Mesenchymal stem cell (in vitro differentiated cells and primary cell): Measurements from ENCODE around the gene EFCAB6.

Source experiments
- DNase-seq: peaks from one replicate; pipeline ENCODE4 v3.0.0-alpha.2; 2013
- H2AFZ ChIP-seq: one replicate; pipeline ENCODE4 v1.6.1; 2013; ENCODE audit warnings: low read depth, mild to moderate bottlenecking, control low read depth, inconsistent platforms, low read length, moderate library complexity
- H2AK5ac ChIP-seq: 2 replicates; pipeline ENCODE4 v1.6.1; 2013; ENCODE audit warnings: low read length, moderate library complexity, mild to moderate bottlenecking, inconsistent platforms; ENCODE audit not compliant: severe bottlenecking
- H2BK120ac ChIP-seq: one replicate; pipeline ENCODE4 v1.6.1; 2013; ENCODE audit warnings: low read depth, mild to moderate bottlenecking, inconsistent platforms, low read length, moderate library complexity
- H2BK12ac ChIP-seq, 2 experiments: one replicate each; pipeline ENCODE4 v1.6.1; 2013; ENCODE audit warnings: inconsistent platforms in 2 of 2, low read length in 2 of 2, mild to moderate bottlenecking in 2 of 2, moderate library complexity in 2 of 2, control low read depth in 1 of 2
- H2BK15ac ChIP-seq: one replicate; pipeline ENCODE4 v1.6.1; 2013; ENCODE audit warnings: mild to moderate bottlenecking, low read depth, inconsistent platforms; ENCODE audit not compliant: poor library complexity, severe bottlenecking
- H2BK5ac ChIP-seq: 2 replicates; pipeline ENCODE4 v1.6.1; 2013; ENCODE audit warnings: low read depth, mild to moderate bottlenecking, low read length, control low read depth, inconsistent platforms; ENCODE audit not compliant: poor library complexity, severe bottlenecking
- H3K14ac ChIP-seq, 2 experiments: one replicate each; pipeline ENCODE4 v1.6.1; 2013; ENCODE audit warnings: inconsistent platforms in 2 of 2, low read length in 2 of 2, control low read depth in 1 of 2, mild to moderate bottlenecking in 1 of 2, moderate library complexity in 1 of 2
- H3K18ac ChIP-seq, 2 experiments: one replicate each; pipeline ENCODE4 v1.6.1; 2013; ENCODE audit warnings: inconsistent platforms in 2 of 2, low read length in 2 of 2, control low read depth in 1 of 2, low read depth in 1 of 2, mild to moderate bottlenecking in 1 of 2
- H3K23ac ChIP-seq, 2 experiments: one replicate each; pipeline ENCODE4 v1.6.1; 2013; ENCODE audit warnings: inconsistent platforms in 2 of 2, low read length in 2 of 2, mild to moderate bottlenecking in 2 of 2, moderate library complexity in 2 of 2, control low read depth in 1 of 2
- H3K27ac ChIP-seq: 2 replicates; pipeline ENCODE4 v1.5.1; 2013; ENCODE audit warnings: mild to moderate bottlenecking, moderate library complexity, low read length, control low read depth, inconsistent platforms; ENCODE audit not compliant: poor library complexity, severe bottlenecking
- H3K27me3 ChIP-seq, 2 experiments: 2 replicates each; pipeline versions ENCODE4 v1.6.1 to v1.7.0; 2013; ENCODE audit warnings: low read length in 2 of 2, mild to moderate bottlenecking in 2 of 2, moderate library complexity in 2 of 2, control low read depth in 1 of 2, inconsistent platforms in 1 of 2; ENCODE audit not compliant: control insufficient read depth in 1 of 2, insufficient read depth in 1 of 2
- H3K36me3 ChIP-seq, 2 experiments: 2 replicates each; pipeline versions ENCODE4 v1.6.1 to v1.7.0; 2013; ENCODE audit warnings: low read length in 2 of 2, control low read depth in 1 of 2, inconsistent platforms in 1 of 2, low read depth in 1 of 2, mild to moderate bottlenecking in 1 of 2; ENCODE audit not compliant: insufficient read depth in 2 of 2, control insufficient read depth in 1 of 2
- H3K4ac ChIP-seq, 2 experiments: one replicate each; pipeline ENCODE4 v1.6.1; 2013; ENCODE audit warnings: inconsistent platforms in 2 of 2, low read length in 2 of 2, mild to moderate bottlenecking in 2 of 2, moderate library complexity in 2 of 2, control low read depth in 1 of 2, low read depth in 1 of 2
- H3K4me1 ChIP-seq: 2 replicates; pipeline ENCODE4 v1.6.1; 2013; ENCODE audit warnings: low read depth, low read length, control low read depth; ENCODE audit not compliant: control insufficient read depth, insufficient read depth
- H3K4me2 ChIP-seq: 2 replicates; pipeline ENCODE4 v1.6.1; 2013; ENCODE audit warnings: low read length, mild to moderate bottlenecking, inconsistent platforms; ENCODE audit not compliant: poor library complexity, severe bottlenecking
- H3K4me3 ChIP-seq, 2 experiments: 2 replicates each; pipeline versions ENCODE4 v1.5.1 to v1.7.0; 2013; ENCODE audit warnings: low read length in 2 of 2, mild to moderate bottlenecking in 2 of 2, control low read depth in 1 of 2, low read depth in 1 of 2; ENCODE audit not compliant: insufficient read depth in 1 of 2
- H3K79me1 ChIP-seq: replicated peaks from 2 replicates; pipeline ENCODE4 v1.6.1; 2013; ENCODE audit warnings: mild to moderate bottlenecking, control low read depth, low read length, inconsistent platforms; ENCODE audit not compliant: poor library complexity, severe bottlenecking
- H3K9ac ChIP-seq: 2 replicates; pipeline ENCODE4 v1.7.0; 2013; ENCODE audit warnings: mild to moderate bottlenecking, low read length, moderate library complexity
- H3K9me3 ChIP-seq: 2 replicates; pipeline ENCODE4 v1.7.0; 2013; ENCODE audit warnings: mild to moderate bottlenecking, low read length; ENCODE audit not compliant: control insufficient read depth
- H4K8ac ChIP-seq: one replicate; pipeline ENCODE4 v1.6.1; 2013; ENCODE audit warnings: inconsistent platforms, mild to moderate bottlenecking, low read length, moderate library complexity
- H4K91ac ChIP-seq: one replicate; pipeline ENCODE4 v1.6.1; 2013; ENCODE audit warnings: mild to moderate bottlenecking, low read length, inconsistent platforms
- WGBS: methylation state at CpG from one replicate; pipeline ENCODE4 v1.1.7; 2013; ENCODE audit warnings: mixed read lengths; 5-methylcytosine and 5-hydroxymethylcytosine counted together

EFCAB6 gene

GRCh38 chr22:43637275-43638260 is 174.5 kb downstream of the EFCAB6 start:
- Histone ChIP-seq H3K23ac (no peak overlapping the region), H4K91ac (no peak overlapping the region), H3K9ac (no peak overlapping the region), H2AK5ac (no peak overlapping the region), H3K14ac (no peak overlapping the region), H4K8ac (no peak overlapping the region), H3K79me1 (no peaks in the 10 kb centered on the region), H3K36me3 (no peaks in the 10 kb centered on the region), H3K9me3 (peaks cover 21% of the 10 kb centered on the region), H3K18ac (no peak overlapping the region), H2BK15ac (no peak overlapping the region), H3K4me2 (no peak overlapping the region), H3K4ac (no peak overlapping the region), H3K27ac (no peak overlapping the region), H2BK12ac (no peak overlapping the region), H2AFZ (no peak overlapping the region), H2BK120ac (no peak overlapping the region), H2BK5ac (no peak overlapping the region), H3K27me3 (no peaks in the 10 kb centered on the region), H3K4me3 (no peak overlapping the region), H3K4me1 (no peaks in the 10 kb centered on the region)
- no peak for DNase-seq
- 83% methylated on average over 28 of the region's 28 CpGs for WGBS

- no peak overlapping the region for H2BK15ac ChIP-seq
- H3K79me1 ChIP-seq, result no peaks in the 10 kb centered on the region
- H3K18ac ChIP-seq, result no peak overlapping the region
- no peak overlapping the region for H3K23ac ChIP-seq
- H4K8ac ChIP-seq, result no peak overlapping the region
- no peaks in the 10 kb centered on the region for H3K4me1 ChIP-seq
- 90% methylated on average over 13 of the region's 13 CpGs for WGBS
- H3K27me3 ChIP-seq, result no peaks in the 10 kb centered on the region
- no peaks in the 10 kb centered on the region for H3K36me3 ChIP-seq
- H3K4me2 ChIP-seq, result no peak overlapping the region
- no peak overlapping the region for H2AFZ ChIP-seq
- H3K27ac ChIP-seq, result no peak overlapping the region
- DNase-seq, result no peak
- H3K4me3 ChIP-seq, result no peak overlapping the region
- H2BK5ac ChIP-seq, result no peak overlapping the region
- no peak overlapping the region for H3K9ac ChIP-seq
- peaks cover 21% of the 10 kb centered on the region for H3K9me3 ChIP-seq
- no peak overlapping the region for H2BK12ac ChIP-seq
- H4K91ac ChIP-seq, result peak overlapping the region; percentile 7
- H2AK5ac ChIP-seq, result no peak overlapping the region
- no peak overlapping the region for H2BK120ac ChIP-seq
- no peak overlapping the region for H3K14ac ChIP-seq
- H3K4ac ChIP-seq, result no peak overlapping the region
Measured at GRCh38 chr22:43636086-43636485, 176.0 kb downstream of the EFCAB6 start.

GRCh38 chr22:43635101-43635500 is 177.0 kb downstream of the EFCAB6 start:
- no peak overlapping the region for H3K9ac ChIP-seq
- no peak overlapping the region for H3K4me3 ChIP-seq
- no peak overlapping the region for H2AK5ac ChIP-seq
- no peak overlapping the region for H4K8ac ChIP-seq
- no peak overlapping the region for H3K4me2 ChIP-seq
- no peak overlapping the region for H2BK5ac ChIP-seq
- no peak overlapping the region for H3K27ac ChIP-seq
- no peak overlapping the region for H2BK120ac ChIP-seq
- H3K27me3 ChIP-seq, result no peaks in the 10 kb centered on the region
- no peaks in the 10 kb centered on the region for H3K36me3 ChIP-seq
- no peak overlapping the region for H2AFZ ChIP-seq
- H2BK15ac ChIP-seq, result no peak overlapping the region
- no peaks in the 10 kb centered on the region for H3K4me1 ChIP-seq
- no peak overlapping the region for H3K23ac ChIP-seq
- H3K14ac ChIP-seq, result no peak overlapping the region
- no peaks in the 10 kb centered on the region for H3K79me1 ChIP-seq
- peaks cover 12% of the 10 kb centered on the region for H3K9me3 ChIP-seq
- no peak overlapping the region for H4K91ac ChIP-seq
- no peak for DNase-seq
- no peak overlapping the region for H2BK12ac ChIP-seq
- H3K4ac ChIP-seq, result no peak overlapping the region
- no peak overlapping the region for H3K18ac ChIP-seq
- 68% methylated on average over 8 of the region's 9 CpGs for WGBS

GRCh38 chr22:43634316-43634715 is 177.8 kb downstream of the EFCAB6 start:
- 60% methylated on average over 3 of the region's 4 CpGs for WGBS
- Histone ChIP-seq H2BK120ac (no peak overlapping the region), H3K79me1 (no peaks in the 10 kb centered on the region), H3K4ac (no peak overlapping the region), H3K36me3 (no peaks in the 10 kb centered on the region), H3K4me2 (no peak overlapping the region), H3K27ac (no peak overlapping the region), H3K14ac (no peak overlapping the region), H3K23ac (no peak overlapping the region), H3K18ac (no peak overlapping the region), H3K27me3 (no peaks in the 10 kb centered on the region), H2BK12ac (no peak overlapping the region), H2BK5ac (no peak overlapping the region), H2AFZ (no peak overlapping the region), H3K4me3 (no peak overlapping the region), H4K8ac (no peak overlapping the region), H3K9ac (no peak overlapping the region), H2AK5ac (no peak overlapping the region), H4K91ac (no peak overlapping the region), H3K9me3 (peaks cover 4% of the 10 kb centered on the region), H2BK15ac (no peak overlapping the region), H3K4me1 (no peaks in the 10 kb centered on the region)
- DNase-seq, result no peak
